Measurements from ENCODE around the gene ANKRD40.

DNA sequence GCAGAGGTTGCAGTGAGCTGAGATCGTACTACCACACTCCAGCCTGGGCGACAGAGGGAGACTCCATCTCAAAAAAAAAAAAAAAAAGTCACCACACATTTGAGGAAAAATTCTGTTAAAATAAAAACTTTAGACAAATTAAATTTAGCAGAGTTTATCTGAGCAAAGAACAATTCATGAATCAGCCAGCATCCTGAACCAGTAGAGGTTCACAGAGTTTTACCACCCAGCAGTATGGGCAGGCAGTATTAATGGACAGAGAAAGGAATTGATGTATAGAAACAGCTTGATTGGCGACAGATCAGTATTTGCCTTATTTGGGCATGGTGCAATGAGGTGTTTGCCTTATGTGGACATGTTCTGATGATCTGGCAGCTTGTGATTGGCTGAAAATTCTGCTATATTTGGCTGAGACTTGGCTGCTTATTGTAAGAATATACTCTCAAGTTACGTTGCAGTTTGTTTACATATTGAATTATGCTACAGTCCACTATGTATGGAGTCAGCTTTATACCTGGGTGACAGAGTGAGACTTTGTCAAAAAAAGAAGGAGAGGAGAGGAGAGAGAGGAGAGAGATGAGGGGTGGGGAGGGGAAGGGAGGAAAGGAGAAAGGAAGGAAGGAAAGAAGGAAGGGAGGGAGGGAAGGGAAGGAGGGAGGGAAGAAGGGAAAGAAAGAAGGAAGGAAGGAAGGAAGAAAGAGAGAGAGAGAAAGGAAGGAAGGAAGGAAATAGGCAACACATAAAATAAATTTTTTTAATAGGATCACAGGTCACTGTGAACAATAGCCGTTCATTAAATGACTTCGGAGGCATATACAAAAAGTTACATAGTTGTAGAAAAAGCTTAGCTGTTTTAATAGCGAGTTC, 58.4 kb downstream of the ANKRD40 start:
- TF ChIP-seq EZH2 (IDR thresholded peaks at IDR 0.05): no peak
- TF ChIP-seq, protein P1, sequence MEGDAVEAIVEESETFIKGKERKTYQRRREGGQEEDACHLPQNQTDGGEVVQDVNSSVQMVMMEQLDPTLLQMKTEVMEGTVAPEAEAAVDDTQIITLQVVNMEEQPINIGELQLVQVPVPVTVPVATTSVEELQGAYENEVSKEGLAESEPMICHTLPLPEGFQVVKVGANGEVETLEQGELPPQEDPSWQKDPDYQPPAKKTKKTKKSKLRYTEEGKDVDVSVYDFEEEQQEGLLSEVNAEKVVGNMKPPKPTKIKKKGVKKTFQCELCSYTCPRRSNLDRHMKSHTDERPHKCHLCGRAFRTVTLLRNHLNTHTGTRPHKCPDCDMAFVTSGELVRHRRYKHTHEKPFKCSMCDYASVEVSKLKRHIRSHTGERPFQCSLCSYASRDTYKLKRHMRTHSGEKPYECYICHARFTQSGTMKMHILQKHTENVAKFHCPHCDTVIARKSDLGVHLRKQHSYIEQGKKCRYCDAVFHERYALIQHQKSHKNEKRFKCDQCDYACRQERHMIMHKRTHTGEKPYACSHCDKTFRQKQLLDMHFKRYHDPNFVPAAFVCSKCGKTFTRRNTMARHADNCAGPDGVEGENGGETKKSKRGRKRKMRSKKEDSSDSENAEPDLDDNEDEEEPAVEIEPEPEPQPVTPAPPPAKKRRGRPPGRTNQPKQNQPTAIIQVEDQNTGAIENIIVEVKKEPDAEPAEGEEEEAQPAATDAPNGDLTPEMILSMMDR (IDR thresholded peaks at IDR 0.05): no peak
